SU-DHL-6 (cell line): ENCODE data around the gene OR10A3.

ENCODE experiments used
- H2AFZ ChIP-seq: fragments of 200-600 bp; sonication (generic); 2 replicates; pipeline ENCODE4 v1.6.1; 2014; ENCODE audit warnings: low read depth, mild to moderate bottlenecking, moderate library complexity, mixed read lengths, antibody characterized with exemption, low read length; ENCODE audit not compliant: severe bottlenecking
- H3F3A ChIP-seq: fragments of 200-600 bp; shearing (Covaris generic); 2 replicates; pipeline ENCODE4 v1.6.0; 2016; ENCODE audit warnings: antibody characterized with exemption, mild to moderate bottlenecking; ENCODE audit not compliant: insufficient read depth
- H3K27ac ChIP-seq: fragments of 200-600 bp; sonication (generic); 2 replicates; pipeline ENCODE4 v1.5.1; 2016; ENCODE audit warnings: low read depth, mild to moderate bottlenecking, low read length, moderate library complexity, mixed read lengths
- H3K27me3 ChIP-seq: fragments of 200-600 bp; sonication (generic), shearing (Covaris generic); 2 replicates; pipeline ENCODE4 v1.6.0; 2014; ENCODE audit warnings: mild to moderate bottlenecking, low read length
- H3K36me3 ChIP-seq: fragments of 200-600 bp; sonication (generic); 2 replicates; pipeline ENCODE4 v1.6.1; 2014; ENCODE audit warnings: mild to moderate bottlenecking, low read length, mixed read lengths
- H3K4me2 ChIP-seq: fragments of 300-600, 200-600 bp; shearing (Covaris generic), sonication (generic); 2 replicates; pipeline ENCODE4 v1.6.0; 2014; ENCODE audit warnings: low read length, low read depth, mild to moderate bottlenecking; ENCODE audit not compliant: poor library complexity, severe bottlenecking
- H3K4me3 ChIP-seq: fragments of 200-600 bp; sonication (generic); 2 replicates; pipeline ENCODE4 v1.5.1; 2014; ENCODE audit warnings: antibody characterized with exemption, low read length, mild to moderate bottlenecking, mixed read lengths; ENCODE audit not compliant: insufficient read depth, poor library complexity, severe bottlenecking
- H3K79me2 ChIP-seq: fragments of 200-600 bp; sonication (generic); 2 replicates; pipeline ENCODE4 v1.6.1; 2014; ENCODE audit warnings: mild to moderate bottlenecking, low read length, moderate library complexity; ENCODE audit not compliant: insufficient read depth
- H3K9ac ChIP-seq: fragments of 200-600 bp; sonication (generic); 2 replicates; pipeline ENCODE4 v1.7.0; 2014; ENCODE audit warnings: mild to moderate bottlenecking, low read length
- H3K9me2 ChIP-seq: fragments of 200-600 bp; sonication (generic); replicated peaks from 2 replicates; pipeline ENCODE4 v1.6.1; 2014; ENCODE audit warnings: low read length; ENCODE audit not compliant: insufficient read depth
- H3K9me3 ChIP-seq: fragments of 200-600 bp; sonication (generic); 2 replicates; pipeline ENCODE4 v1.6.1; 2014; ENCODE audit warnings: low read length, mixed read lengths; ENCODE audit not compliant: insufficient read depth
- H4K20me1 ChIP-seq: fragments of 200-600 bp; sonication (generic); 2 replicates; pipeline ENCODE4 v1.6.1; 2014; ENCODE audit warnings: low read depth, mild to moderate bottlenecking, antibody characterized with exemption, low read length, moderate library complexity, mixed read lengths
- EZH2phosphoT487 ChIP-seq: fragments of 200-600 bp; sonication (generic), shearing (Covaris generic); conservative IDR thresholded peaks from 2 replicates; pipeline ENCODE4 v1.6.1; 2018; ENCODE audit warnings: mild to moderate bottlenecking, antibody characterized with exemption, low read length, moderate library complexity, mixed read lengths
- TF ChIP-seq, protein P1 (sequence below): fragments of 200-600 bp; sonication (generic); IDR thresholded peaks from one replicate; pipeline ENCODE4 v1.5.1; 2017; ENCODE audit warnings: antibody characterized with exemption, mild to moderate bottlenecking, low read length, moderate library complexity; ENCODE audit not compliant: insufficient read depth, poor library complexity, severe bottlenecking

The OR10A3 gene

DNA sequence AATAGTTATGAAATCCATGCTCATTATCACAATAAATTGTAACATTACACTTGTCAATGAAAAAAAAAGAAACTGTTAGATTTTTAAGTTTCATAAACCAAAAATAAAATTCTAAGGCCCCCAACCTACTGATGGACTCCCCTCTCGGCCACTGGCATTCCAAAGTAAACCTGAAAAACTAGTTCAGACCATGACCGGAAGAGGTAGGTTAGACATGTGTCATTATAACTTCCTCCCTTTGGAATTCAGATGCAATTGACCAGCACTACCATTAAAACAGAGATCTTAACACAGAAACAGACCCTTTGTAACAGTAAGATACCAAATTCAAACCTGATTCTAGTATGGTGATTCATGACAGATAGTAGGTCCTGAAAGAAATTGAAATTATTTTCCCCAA, 23.4 kb downstream of the OR10A3 start:
- TF ChIP-seq, protein P1, sequence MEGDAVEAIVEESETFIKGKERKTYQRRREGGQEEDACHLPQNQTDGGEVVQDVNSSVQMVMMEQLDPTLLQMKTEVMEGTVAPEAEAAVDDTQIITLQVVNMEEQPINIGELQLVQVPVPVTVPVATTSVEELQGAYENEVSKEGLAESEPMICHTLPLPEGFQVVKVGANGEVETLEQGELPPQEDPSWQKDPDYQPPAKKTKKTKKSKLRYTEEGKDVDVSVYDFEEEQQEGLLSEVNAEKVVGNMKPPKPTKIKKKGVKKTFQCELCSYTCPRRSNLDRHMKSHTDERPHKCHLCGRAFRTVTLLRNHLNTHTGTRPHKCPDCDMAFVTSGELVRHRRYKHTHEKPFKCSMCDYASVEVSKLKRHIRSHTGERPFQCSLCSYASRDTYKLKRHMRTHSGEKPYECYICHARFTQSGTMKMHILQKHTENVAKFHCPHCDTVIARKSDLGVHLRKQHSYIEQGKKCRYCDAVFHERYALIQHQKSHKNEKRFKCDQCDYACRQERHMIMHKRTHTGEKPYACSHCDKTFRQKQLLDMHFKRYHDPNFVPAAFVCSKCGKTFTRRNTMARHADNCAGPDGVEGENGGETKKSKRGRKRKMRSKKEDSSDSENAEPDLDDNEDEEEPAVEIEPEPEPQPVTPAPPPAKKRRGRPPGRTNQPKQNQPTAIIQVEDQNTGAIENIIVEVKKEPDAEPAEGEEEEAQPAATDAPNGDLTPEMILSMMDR, result no peak
- no peak for TF ChIP-seq EZH2phosphoT487
- H3K4me2 ChIP-seq, result no peak overlapping the region
- H3K27ac ChIP-seq, result no peak overlapping the region
- H3K9me2 ChIP-seq, result no peaks in the 10 kb centered on the region
- H3F3A ChIP-seq, result no peaks in the 10 kb centered on the region
- no peak overlapping the region for H3K9ac ChIP-seq
- no peaks in the 10 kb centered on the region for H4K20me1 ChIP-seq
- no peaks in the 10 kb centered on the region for H3K79me2 ChIP-seq
- H3K27me3 ChIP-seq, result no peaks in the 10 kb centered on the region
- no peak overlapping the region for H2AFZ ChIP-seq
- no peaks in the 10 kb centered on the region for H3K9me3 ChIP-seq
- H3K4me3 ChIP-seq, result no peak overlapping the region
- H3K36me3 ChIP-seq, result no peaks in the 10 kb centered on the region

DNA sequence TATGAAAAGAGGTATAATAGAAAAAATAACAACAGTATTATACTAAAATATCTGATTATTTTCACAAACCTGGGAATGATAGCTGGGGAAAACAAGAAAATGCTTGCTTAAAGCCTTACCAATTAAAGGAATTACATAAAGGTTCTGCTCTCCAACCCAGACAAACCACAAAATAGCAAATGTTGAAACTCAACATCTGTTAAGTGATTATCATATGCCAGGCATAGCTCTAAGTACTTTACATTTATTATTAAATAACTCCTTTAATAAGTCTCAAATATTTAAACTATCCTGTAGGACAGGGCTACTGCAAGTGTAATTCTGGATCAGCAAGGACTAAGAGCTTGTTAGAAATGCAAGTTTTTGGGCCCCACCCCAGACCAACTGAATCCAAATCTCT, 30.5 kb downstream of the OR10A3 start:
- Histone ChIP-seq H3K9me2 (no peaks in the 10 kb centered on the region), H2AFZ (no peak overlapping the region), H3K9me3 (no peaks in the 10 kb centered on the region), H3K27me3 (no peaks in the 10 kb centered on the region), H3F3A (no peaks in the 10 kb centered on the region), H4K20me1 (no peaks in the 10 kb centered on the region), H3K4me2 (no peak overlapping the region), H3K4me3 (no peak overlapping the region), H3K79me2 (no peaks in the 10 kb centered on the region), H3K9ac (no peak overlapping the region), H3K27ac (no peak overlapping the region), H3K36me3 (no peaks in the 10 kb centered on the region)
- no peak for TF ChIP-seq EZH2phosphoT487
- TF ChIP-seq, protein P1, result no peak

DNA sequence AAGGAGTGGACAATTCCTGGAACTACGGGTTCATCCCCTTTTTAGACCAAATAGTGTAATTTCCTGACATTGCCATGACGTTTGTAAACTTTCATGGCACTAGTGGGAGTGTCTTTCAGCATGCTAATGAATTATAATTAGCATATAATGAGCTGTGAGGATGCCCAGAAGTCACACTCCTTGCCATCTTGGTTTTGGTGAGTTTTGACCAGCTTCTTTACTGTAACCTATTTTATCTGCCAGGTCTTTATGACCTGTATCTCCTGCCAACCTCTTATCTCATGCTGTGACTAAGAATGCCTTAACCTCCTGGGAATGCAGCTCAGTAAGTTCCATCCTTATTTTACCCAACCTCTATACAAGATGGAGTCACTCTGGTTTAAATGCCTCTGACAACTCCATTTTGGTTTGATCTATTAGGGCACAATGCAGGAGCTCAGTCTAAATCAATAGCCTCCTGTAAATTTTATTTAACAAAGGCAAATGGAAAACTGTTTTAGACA, 31.2 kb downstream of the OR10A3 start:
- TF ChIP-seq, protein P1, result no peak
- no peak for TF ChIP-seq EZH2phosphoT487
- Histone ChIP-seq H3K9ac (no peak overlapping the region), H3K4me2 (no peak overlapping the region), H3K27me3 (no peaks in the 10 kb centered on the region), H2AFZ (no peak overlapping the region), H3K79me2 (no peaks in the 10 kb centered on the region), H3K4me3 (no peak overlapping the region), H4K20me1 (no peaks in the 10 kb centered on the region), H3K36me3 (no peaks in the 10 kb centered on the region), H3K27ac (no peak overlapping the region), H3K9me3 (no peaks in the 10 kb centered on the region), H3K9me2 (no peaks in the 10 kb centered on the region), H3F3A (no peaks in the 10 kb centered on the region)
